Right kidney (tissue), 1 donor: Measurements from ENCODE around the gene PDXDC1.
"Not testable (repeated sequence)": the region's sequence is repeated elsewhere in the genome, so short reads cannot be mapped to it uniquely, and the experiment has no call there.

Experiments
- DNase-seq: peaks from one replicate; pipeline ENCODE4 v3.0.0-alpha.2; 2016

PDXDC1 gene

DNA sequence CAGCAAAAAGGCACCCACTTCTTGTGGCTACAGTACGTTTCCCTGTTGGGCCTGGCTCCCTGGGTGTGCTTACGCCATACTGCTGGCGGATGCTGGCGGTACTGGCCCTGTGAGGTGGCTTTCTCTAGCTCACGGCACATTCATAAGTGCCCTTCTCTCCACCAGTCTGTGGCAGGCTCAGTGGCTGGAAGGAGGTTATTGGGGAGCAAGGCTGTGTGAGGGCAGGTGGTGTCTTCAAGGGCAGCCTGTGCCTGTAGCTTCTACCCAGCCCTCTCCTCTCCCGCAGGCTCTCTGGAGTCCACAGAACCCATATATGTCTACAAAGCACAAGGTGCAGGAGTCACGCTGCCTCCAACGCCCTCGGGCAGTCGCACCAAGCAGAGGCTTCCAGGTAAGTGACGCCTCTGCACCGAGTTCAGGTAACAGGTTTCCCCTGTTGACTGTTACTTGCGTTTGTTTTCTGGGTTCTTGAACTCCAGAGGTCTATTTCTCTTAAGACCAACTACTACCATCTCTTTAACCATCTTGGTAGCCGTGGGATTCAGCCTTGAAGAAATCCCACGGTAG lies 60.4 kb downstream of the PDXDC1 start:
- DNase-seq, result no peak

DNA sequence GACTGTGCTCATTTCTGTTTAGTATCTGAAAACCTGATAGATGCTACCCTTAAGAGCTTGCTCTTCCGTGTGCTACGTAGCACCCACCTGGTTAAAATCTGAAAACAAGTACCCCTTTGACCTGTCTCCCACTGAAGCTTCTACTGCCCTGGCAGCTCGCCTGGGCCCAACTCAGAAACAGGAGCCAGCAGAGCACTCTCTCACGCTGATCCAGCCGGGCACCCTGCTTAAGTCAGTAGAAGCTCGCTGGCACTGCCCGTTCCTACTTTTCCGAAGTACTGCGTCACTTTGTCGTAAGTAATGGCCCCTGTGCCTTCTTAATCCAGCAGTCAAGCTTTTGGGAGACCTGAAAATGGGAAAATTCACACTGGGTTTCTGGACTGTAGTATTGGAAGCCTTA lies 62.2 kb downstream of the PDXDC1 start:
- DNase-seq, result no peak

DNA sequence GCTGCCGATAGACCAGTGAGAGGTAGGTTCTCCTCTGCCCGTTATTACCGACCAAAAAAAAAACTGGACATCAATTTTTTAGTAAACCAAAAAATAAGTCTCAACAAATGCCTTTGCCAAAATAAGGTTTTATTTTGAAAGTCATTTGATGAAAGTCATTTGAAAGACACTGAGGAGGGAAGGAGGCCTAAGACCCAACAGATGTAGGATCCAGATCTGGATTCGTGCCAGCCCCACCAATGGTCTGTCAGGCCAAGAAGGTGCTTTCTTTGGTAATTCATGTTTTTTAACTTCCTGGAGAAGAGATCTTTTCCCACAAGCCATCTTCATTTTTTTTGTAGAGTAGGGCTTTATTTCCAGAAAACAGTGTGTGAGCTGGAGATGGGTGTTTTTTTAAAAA lies 62.9 kb downstream of the PDXDC1 start:
- DNase-seq, result no peak

- DNase-seq, result no peak
These were observed 63.9 kb downstream of the PDXDC1 start for GRCh38 chr16:15038689-15039088.

- no peak for DNase-seq
These were observed 66.6 kb downstream of the PDXDC1 start for GRCh38 chr16:15041271-15042004.

- no peak for DNase-seq
These were observed 68.5 kb downstream of the PDXDC1 start for GRCh38 chr16:15043344-15043743.

- no peak for DNase-seq
These were observed 69.5 kb downstream of the PDXDC1 start for GRCh38 chr16:15044286-15044685.

DNA sequence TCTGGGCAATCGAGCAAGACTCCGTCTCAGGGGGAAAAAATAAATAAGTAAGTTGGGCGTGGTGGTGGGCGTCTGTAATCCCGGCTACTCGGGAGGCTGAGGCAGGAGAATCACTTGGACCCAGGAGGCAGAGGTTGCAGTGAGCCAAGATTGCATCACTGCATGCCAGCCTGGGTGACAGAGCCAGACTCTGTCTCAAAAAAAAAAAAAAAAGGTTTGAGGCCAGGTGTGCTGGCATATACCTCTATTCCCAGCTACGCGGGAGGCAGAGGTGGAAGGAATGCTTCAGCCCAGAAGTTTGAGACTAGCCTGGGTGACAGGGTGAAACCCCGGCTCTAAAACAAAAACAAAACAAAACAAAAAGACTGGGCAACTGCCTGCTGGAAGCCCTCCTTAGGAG lies 70.4 kb downstream of the PDXDC1 start:
- not testable (repeated sequence) for DNase-seq

GRCh38 chr16:15046692-15047376 lies 72.0 kb downstream of the PDXDC1 start:
- DNase-seq, result no peak

GRCh38 chr16:15049581-15050180 lies 74.9 kb downstream of the PDXDC1 start:
- no peak for DNase-seq

DNA sequence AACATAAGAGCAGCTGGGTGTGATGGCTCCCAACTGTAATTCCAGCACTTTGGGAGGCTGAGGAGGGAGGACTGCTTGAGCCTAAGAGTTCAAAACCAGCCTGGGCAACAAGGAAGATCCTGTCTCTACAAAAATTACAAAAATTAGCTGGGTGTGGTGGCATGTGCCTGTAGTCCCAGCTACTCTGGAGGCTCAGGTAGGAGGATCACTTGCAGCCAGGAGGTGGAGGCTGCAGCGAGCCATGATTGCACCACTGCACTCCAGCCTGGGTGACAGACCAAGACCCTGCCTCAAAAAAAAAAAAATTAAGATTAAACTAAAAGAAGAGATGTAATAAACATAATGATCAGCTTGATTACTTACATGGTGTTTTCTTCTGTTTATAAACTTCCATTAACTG lies 75.6 kb downstream of the PDXDC1 start:
- not testable (repeated sequence) for DNase-seq

DNA sequence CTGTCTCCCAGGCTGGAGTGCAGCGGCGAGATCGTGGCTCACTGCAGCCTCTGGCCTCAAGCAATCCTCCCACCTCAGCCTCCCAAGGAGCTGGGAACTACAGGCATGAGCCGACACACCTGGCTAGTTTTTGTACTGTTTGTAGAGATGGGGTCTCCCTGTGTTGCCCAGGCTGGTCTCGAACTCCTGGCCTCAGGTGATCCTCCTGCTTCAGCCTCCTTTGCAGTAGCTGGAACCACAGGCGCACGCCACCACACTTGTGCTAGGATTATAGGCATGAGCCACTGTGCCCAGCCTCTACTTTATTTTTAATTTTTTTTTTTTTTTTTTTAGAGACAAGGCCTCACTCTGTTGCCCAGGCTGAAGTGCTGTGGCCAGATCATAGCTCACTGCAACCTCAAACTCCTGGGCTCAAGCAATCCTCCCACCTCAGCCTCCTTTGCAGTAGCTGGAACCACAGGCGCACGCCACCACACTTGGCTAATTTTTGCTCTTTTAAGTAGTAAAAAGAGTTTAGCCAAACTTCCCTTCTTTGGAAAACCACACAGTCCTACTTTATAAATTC lies 76.6 kb downstream of the PDXDC1 start:
- no peak for DNase-seq

DNA sequence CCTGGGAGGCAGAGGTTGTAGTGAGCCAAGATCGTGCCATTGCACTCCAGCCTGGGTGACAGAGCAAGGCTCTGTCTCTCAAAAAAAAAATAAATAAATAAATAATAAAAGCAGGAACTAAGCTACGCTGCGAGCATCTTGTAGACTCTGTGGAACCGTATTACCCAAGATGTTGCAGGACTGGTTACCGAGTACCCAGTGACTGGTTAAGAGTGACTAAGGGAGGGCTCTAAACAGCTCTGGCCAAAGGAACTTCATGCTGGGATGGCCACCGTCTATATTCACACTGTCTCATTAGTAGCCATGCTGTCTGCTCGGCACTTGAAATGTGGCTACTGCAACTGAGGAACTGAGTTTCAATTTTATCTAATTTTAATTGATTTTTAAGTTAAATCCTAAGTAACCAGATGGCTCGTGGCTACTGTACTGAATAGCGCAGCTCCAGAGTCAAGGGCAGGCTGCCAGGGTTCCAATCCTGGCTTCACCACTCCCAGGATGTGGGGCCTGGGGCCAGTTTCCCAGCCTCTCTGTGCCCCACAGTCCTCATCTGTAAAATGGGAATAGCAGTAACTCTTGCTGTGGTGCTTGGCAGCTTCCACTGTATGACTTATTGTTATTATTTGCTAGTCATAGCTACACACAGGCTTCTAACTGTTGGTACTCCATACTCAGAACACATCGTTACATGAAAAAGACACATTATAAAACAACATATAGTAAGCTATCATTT lies 78.1 kb downstream of the PDXDC1 start:
- no peak for DNase-seq

GRCh38 chr16:15053904-15054303 lies 79.1 kb downstream of the PDXDC1 start:
- no peak for DNase-seq

DNA sequence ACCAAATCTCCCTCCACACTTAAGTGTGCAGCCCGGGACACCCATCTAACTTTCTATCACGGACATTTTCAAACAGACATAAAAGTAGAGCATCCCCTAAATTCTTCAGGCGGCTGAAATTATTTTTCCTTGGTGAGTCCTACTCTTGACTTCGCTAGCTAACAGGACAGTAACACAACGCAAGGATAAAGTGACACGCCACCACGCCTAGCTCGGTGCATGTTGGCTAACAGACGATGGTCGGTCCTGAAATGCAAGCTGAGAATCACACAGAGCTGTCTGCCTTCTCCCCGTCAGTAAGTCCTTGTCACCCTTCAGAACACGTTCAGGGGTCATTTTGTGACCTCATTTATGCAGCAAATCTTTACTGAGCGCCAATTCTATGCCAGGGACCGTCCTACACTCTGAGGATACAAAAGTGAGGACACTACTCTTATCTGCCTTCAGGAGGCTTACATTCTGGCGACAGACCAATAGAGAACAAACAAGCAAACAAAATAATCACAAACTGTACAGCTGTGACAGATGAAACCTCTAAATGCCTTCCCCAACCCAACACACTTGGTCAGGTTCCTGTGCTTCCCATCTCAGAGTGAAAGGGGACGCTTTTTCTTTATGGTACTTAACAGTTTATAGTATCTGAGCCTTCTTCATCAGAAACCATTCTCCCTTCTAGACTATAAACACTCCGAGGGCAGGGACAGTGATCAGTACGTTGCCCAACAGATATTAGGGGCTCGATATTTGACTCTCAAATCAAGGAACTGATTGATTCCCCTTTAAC lies 79.7 kb downstream of the PDXDC1 start:
- DNase-seq, result no peak

- DNase-seq, result peak; percentile 77
These were observed 80.6 kb downstream of the PDXDC1 start for GRCh38 chr16:15055141-15056053.

- no peak for DNase-seq
These were observed 83.0 kb downstream of the PDXDC1 start for GRCh38 chr16:15057681-15058417.

DNA sequence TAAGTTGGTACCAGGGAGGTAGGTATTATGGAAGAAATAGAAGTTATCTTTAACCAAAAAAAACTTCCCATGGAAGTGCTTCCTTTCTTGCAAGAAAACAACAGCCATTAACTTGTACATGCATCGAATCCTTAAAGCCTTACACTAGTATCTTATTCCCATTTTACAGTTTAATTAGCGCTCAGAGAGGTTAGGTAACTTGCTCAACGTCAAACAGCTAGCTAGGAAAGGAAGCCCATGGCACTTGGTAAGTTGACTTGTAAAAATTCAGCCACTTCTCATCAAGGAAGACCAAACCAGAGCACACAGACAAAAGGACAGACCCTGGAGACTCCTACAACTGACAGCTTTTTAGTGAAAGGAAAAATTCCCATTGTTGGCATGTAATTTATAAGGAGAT lies 84.5 kb downstream of the PDXDC1 start:
- no peak for DNase-seq

DNA sequence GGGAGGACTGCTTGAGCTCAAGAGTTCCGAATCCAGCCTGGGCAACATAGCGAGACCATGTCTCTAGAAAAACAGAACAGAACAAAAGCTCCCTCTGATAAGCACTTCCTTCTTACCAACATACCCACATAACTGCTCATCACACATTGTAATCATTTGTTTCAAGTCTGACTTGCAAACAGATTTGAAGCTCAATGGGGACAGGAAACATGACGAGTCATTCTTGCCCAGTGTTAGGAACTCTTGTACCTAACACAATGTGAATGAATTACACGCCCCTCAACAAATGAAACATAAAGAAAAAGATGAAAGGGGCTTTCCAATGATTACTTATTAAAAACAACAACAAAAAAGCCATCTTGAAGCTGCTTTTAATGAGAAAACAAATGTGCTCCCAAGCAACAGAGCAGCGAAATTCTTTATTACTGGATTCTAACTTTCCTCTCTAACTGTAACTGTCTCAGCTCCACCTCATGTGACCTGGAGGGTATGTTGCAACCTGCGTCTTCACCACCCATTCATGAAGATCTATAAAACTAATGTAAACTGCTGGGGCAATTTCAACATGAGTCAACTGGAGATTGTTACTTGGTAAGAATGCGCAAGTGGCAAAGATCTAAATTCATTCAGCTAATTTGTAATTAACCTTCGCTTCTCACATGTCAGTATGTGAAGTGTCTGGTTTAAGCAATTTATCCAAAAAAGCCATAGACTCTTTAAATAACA lies 87.4 kb downstream of the PDXDC1 start:
- not testable (repeated sequence) for DNase-seq
